NCI-H774 (cell line): Measurements from ENCODE around the gene SPRED2.
"Not testable (repeated sequence)": the region's sequence is repeated elsewhere in the genome, so short reads cannot be mapped to it uniquely, and the experiment has no call there.

Experiments used
- DNase-seq: peaks from one replicate; lab custom pipeline; 2025; lab: John Stamatoyannopoulos, UW

The SPRED2 gene

GRCh38 chr2:65343386-65343785 lies 89.0 kb downstream of the SPRED2 start:
- DNase-seq: no peak

DNA sequence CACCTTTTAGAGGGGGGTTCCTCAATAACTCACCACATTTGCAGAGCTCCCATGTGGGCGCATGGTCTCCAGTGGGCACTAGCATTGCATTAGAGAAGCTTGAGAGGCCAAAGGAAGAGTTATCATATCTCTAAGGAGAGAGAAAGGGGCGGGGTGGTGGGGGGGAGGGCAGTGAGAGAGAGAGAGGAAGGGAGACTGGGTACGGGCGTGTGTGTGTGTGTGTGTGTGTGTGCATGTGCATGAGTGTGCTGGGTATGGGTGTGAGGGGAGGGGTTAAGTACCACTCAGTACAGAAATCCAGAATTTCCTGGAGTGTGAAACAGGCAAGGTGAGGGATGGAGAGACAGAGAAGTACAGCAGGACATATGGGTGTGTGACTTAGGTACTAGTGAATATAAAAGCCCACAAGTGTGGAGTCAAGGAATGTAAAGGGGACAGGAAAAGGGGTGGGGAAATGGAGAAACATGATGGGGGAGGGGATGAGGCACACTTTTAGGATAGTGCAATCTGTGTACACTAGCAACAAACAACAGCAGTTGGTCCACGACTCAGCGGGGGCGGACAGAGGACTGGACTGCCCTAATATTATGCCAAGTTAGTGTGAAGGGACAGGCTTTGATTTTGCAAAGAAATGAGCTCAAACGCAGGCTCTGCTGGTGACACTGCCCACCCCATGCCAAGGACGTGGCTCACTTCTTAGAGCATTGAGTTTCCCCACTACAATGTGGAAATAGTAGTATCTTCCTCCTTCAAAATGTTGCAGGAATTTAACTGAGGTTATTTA lies 91.3 kb downstream of the SPRED2 start:
- no peak for DNase-seq

DNA sequence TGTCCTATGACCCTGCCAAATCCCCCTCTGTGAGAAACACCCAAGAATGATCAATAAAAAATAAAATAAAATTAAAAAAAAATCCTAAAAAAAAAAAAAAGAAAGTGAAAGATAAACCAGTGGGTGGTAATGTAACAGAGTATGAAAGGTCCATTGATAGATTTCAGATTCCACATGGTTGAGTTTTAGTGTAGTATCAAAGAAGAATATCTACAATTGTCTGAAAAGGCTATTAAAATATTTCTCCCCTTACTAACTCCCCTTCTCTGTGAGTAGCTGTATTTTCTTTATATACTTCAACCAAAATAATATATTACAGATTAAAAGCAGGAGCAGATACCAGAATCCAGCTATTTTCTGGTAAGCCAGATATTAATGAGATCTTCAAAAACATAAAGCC lies 92.8 kb downstream of the SPRED2 start:
- DNase-seq: no peak

- not testable (repeated sequence) for DNase-seq
Observed at GRCh38 chr2:65338830-65339495, 93.4 kb downstream of the SPRED2 start.

DNA sequence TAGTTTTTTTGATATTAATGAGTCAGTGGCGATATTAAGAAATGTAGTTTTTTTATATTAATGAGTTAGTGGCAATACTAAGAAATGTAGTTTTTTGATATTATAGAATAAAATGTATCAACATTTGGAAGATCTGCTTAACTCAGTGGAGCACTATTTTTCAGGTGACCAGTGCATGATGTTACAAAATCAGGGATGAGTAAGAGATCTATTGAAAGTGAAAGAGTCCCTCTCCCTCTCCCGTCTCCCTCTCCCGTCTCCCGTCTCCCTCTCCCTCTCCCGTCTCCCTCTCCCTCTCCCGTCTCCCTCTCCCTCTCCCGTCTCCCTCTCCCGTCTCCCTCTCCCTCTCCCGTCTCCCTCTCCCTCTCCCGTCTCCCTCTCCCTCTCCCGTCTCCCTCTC lies 94.5 kb downstream of the SPRED2 start:
- DNase-seq: not testable (repeated sequence)

DNA sequence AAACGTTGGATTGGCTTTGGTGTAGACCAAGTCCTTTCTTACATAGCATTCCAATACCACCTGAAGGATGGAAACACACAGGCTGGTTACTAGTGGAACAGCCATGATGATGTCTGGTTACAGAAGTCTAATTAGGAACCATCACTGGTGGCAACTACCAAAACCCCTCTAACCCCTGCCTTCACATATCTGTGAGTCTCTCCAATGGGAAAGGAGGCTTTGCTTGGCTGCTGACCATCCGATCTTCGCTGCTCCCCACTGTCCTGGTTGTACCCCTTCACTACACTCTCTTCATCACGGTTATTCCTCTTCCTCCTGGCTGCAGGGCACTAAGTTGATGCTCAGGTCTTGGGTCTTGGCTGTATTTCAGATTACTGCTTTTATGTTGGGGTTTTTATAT lies 97.7 kb downstream of the SPRED2 start:
- DNase-seq: no peak

GRCh38 chr2:65331336-65332025 lies 100.9 kb downstream of the SPRED2 start:
- no peak for DNase-seq

DNA sequence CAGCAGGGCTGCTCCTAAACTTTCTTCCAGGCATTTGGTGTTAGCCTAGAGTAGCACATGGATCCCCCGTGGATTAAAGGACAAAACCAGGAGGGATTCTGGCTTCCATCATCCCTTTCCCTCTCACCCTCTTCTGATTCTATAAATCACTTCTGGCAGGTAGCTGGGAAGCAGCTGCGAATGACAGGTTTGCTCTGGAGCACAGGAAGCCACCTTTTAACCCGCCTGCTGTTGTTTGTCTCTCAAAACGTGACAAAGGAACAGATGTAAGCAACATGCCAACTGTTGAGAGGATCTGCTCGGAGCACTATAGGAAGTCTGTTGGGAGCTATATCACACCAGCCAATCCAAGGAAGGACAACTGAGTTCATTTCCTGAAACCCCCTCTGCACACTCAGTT lies 102.9 kb downstream of the SPRED2 start:
- DNase-seq: peak; percentile 33

GRCh38 chr2:65326276-65326675 lies 106.1 kb downstream of the SPRED2 start:
- DNase-seq: no peak

GRCh38 chr2:65325066-65325465 lies 107.3 kb downstream of the SPRED2 start:
- DNase-seq: no peak

- no peak for DNase-seq
Observed at GRCh38 chr2:65320946-65321345, 111.5 kb downstream of the SPRED2 start.

- DNase-seq: no peak
Observed at GRCh38 chr2:65320042-65320725, 112.2 kb downstream of the SPRED2 start.

DNA sequence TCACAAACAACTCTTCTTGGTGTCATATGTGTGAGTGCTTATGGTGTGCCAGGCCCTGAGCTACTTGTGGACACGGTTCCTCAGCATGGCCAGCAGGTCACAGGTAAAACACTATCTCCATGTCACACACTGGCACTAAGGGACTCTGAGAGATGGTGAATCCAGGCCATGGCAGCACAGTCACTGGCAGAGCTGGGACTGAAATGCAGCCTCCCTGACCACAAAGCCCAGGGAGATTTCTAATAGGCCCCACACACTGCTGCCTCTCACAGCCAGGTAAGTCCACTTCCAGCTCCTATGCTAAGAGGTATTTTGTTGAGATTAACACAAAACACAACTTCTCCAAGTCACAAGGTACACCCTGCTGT lies 112.7 kb downstream of the SPRED2 start:
- no peak for DNase-seq

- DNase-seq: no peak
Observed at GRCh38 chr2:65319072-65319673, 113.2 kb downstream of the SPRED2 start.

DNA sequence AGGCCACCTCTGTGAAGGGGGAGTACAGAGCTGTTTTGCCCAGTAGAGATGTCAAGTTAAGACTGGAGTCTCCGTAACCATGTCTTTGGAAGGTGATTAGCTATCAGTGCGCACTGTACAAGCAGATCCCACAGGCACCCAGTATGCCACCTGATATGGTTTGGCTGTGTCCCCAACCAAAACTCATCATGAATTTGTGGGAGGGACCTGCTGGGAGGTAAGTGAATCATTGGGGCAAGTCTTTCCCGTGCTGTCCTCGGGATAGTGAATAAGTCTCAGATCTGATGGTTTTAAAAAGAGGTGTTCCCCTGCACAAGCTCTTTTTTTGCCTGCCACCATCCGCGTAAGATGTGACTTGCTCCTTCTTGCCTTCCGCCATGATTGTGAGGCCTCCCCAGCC lies 114.6 kb downstream of the SPRED2 start:
- DNase-seq: no peak

DNA sequence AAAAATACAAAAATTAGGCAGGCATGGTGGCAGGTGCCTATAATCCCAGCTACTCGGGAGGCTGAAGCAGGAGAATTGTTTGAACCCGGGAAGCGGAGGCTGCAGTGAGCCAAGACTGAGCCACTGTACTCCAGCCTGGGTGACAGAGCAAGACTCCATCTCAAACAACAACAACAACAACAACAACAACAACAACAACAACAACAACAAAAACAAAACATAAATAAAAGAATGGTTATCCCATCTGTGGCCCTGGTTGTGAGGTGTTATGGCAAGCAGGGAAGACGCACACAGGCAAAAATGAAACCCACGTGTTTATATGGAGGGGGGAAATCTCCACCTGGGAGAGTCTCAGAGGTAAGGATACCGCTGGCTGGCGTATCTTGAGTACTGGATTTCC lies 115.0 kb downstream of the SPRED2 start:
- not testable (repeated sequence) for DNase-seq

- no peak for DNase-seq
Observed at GRCh38 chr2:65316072-65316471, 116.3 kb downstream of the SPRED2 start.

DNA sequence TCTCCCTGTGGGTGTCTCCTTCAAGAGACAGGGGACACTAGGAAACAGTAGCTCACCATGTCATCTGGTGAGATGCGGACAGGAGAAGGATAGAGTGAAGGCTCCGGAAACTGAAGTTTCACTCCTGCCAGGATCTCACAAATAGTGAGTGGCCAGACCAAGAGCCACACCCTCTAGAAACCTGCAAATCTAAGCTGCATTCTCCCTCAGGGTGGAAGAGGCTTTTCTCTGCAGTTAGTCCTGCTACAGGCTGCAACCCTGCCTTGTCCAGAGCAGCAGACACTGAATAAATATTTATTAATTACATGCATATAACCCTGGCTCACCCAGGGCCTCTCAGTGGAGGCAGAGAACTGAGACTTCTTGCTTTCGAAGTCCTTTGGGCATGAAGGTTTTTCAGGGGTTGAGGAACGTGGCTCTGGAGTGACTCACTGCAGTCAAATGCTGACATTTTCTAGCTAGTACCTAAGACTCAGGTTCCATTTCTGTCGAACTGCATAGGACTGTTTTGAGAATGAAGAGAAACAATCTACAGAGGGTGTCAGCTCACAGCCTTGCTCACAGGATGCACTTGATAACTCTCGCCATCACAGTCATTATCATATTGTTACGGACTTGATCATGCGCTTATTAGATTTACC lies 117.5 kb downstream of the SPRED2 start:
- DNase-seq: no peak

DNA sequence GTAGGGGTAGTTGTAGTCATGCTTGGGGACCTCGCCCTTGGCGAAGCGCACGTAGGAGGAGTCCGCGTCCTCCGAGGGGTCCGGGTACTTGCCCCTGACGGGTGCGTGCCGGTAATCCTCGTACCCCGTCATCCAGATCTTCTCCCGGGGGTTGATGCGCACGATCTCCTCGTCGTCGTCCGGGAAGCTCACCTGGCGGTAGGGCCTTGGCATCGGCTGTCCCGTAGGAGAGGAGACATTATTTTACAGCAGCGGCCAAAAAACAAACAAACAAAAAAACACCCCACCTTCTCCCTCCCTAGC lies 118.5 kb downstream of the SPRED2 start:
- DNase-seq: no peak

DNA sequence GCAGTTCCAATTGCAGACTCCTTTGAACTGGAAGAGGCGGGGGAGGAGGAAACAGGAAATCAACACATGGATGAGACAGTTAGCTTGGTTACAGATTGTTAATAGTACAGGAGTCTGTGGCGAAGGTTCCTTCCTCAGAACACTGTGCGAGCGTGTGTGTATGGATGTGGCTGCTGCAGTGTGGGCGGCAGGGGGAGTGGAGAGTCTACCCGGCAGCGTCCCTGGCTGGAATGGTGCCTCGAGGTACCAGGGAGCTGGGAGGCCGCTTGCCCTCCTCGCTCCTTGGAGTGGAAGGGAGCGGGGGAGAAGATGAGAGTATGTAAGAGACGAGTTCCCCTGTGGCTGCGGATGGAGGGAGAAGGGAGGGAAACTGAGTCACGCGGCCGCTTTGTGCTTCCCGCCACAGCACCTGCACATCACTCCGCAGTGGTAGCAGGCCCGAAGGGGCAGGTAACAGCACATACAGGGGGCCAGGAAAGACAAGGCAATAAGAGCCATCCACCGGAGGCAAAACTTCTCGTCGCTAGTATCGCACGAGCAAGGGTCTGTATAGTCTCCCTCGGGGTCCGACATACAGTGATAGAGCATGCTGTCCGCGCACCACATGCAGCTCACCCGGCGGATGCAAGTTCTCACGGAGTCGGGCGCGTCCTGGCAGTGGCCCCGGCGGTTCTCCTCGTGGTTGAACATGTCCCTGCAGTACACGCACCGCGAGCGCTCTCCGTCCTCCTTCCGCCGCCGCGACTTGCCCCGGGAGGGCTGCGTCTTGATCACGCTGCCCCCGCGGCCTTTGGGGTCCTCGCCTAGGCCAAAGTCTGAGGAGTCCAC lies 119.1 kb downstream of the SPRED2 start:
- no peak for DNase-seq

DNA sequence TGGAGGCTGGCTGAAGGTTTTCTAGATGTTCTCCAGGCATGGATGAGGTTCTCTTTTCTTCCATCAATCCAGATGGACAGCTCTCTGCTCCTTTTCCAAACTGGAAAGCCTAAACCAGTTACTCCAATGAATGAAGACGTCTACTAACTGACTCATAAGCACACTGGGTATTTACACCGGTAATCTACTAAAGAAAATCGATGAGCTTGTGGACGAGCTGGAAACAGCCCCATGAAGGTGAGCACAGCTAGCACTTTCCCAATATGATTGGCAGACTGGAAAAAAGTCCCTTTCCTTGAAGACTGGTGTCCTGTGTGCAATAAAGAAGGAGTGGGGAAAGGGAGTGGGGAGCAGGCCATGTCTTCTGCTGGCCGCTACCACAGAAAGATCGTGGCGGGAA lies 120.8 kb downstream of the SPRED2 start:
- DNase-seq: no peak
